ENCODE data around the gene TNNC2.
"Not testable (repeated sequence)": the region's sequence is repeated elsewhere in the genome, so short reads cannot be mapped to it uniquely, and the experiment has no call there.

TNNC2 gene

DNA sequence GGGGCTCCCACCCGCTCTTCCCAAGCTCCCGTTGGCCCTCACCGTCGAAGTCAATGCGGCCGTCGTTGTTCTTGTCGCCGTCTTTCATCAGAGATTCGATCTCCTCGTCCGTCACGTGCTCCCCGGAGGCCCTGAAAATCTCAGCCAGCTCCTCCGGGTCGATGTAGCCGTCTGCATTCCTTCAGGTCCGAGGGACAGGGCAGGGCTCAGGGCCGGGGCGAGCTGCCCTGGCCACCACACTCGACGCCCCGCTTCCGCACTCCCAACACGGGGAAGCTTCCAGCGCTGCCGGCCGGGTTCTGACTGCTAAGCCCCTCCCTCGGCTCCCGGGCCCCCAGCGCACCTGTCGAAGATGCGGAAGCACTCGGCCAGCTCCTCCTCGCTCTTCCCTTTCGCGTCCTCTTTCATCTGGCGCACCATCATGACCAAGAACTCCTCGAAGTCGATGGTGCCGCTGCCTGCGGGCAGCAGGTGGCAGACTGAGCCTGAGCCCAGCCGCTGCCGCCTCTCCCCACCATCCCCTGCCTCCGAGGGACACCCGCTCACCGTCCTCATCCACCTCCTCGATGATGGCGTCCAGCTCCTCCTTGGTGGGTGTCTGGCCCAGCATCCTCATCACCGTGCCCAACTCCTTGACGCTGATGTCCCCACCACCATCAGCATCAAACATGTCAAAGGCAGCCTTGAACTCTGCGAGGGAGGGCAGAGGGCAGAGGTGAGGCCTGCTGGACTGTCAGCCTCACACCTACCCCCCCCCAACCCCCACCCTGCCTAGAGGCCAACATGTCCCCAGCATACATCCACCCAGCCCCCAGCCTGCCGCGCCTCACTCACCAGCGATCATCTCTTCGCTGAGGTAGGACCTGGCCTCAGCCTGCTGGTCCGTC, 2.9 kb downstream of the TNNC2 start:
- in situ Hi-C loops (cut with HindIII; ENCODE audit: low sequenced_read_pairs): loop anchor here (25.0 kb wide), 1 partner anchor 113 kb away; the partner anchor contains the start of gene PCIF1

DNA sequence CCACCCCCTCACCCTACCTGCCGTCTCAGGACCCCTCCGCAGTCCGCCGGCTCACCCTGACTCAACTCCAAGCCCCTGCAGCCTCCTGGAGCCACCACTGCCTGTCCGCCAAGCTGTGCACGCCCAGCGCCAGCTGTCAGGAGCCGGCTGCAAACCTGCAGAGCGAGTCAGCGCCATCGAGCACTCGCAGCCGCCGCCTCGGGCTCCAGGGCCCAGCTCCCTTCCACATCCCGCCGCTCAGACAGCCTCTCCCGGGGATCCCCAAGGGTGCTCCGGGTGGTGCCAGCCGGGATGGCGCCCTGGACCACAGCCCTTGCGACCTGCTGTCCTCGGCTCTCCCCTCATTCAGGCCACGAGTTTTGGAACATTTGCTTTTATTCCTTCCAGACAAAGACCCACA, 4.3 kb downstream of the TNNC2 start:
- in situ Hi-C loops (cut with HindIII; ENCODE audit: low sequenced_read_pairs): loop anchor here (25.0 kb wide), 1 partner anchor 114 kb away; the partner anchor contains the start of gene PCIF1

DNA sequence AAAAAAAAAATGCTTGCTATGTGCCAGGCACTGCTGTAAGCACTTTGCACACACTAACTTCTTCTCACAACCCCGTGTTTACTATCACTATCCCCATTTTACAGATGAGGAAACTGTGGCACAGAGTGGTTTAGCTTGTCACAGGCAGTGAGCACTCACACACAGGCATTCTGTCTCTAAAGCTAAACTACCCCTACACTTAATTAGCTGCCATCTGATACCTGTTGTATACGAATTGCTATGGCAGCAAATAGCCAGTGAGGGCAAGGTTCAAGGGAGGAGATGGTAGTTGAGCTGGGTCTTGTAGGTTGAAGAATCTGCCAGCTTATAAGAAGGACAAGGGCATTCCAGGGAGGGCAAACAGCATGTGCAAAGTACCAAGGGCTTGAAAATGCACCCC, 5.2 kb downstream of the TNNC2 start:
- in situ Hi-C loops (cut with HindIII; ENCODE audit: low sequenced_read_pairs): loop anchor here (25.0 kb wide), 1 partner anchor 115 kb away; the partner anchor contains the start of gene PCIF1

DNA sequence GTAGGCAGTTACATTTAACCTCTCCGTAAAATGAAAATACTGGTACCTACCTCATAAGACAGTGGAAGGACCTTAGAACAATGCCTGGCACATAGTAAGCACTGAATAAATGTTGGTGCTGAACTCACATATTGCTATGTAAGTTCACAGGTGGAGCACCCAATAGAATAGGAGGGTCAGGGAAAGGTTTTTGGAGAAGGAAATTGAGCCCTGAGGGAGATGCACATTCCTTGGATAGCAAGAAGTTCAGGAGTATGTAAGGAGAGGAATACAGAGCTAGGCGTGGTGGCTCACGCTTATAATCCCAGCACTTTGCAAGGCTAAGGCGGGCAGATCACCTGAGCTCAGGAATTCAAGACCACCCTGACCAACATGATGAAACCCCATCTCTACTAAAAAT, 7.6 kb downstream of the TNNC2 start:
- in situ Hi-C loops (cut with HindIII; ENCODE audit: low sequenced_read_pairs): loop anchor here (25.0 kb wide), 1 partner anchor 118 kb away; the partner anchor contains the start of gene PCIF1

DNA sequence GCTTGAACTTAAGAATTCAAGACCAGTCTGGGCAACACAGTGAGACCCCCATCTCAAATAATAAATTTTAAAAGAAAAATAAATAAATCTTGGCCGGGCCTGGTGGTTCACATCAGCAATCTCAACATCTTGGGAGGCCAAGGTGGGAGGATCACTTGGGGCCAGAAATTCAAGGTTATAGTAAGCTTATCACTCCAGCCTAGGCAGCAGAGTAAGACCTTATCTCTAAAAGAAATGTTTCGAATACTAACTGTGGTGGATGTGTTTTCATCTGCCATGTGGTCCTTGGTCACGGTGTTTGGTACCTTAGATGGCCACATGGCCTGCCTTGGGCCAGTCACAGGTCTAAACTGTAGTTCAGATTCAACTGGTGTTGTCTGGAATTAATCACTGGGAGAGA, 8.9 kb downstream of the TNNC2 start:
- in situ Hi-C loops (cut with HindIII; ENCODE audit: low sequenced_read_pairs): loop anchor here (25.0 kb wide), 1 partner anchor 119 kb away; the partner anchor contains the start of gene PCIF1

DNA sequence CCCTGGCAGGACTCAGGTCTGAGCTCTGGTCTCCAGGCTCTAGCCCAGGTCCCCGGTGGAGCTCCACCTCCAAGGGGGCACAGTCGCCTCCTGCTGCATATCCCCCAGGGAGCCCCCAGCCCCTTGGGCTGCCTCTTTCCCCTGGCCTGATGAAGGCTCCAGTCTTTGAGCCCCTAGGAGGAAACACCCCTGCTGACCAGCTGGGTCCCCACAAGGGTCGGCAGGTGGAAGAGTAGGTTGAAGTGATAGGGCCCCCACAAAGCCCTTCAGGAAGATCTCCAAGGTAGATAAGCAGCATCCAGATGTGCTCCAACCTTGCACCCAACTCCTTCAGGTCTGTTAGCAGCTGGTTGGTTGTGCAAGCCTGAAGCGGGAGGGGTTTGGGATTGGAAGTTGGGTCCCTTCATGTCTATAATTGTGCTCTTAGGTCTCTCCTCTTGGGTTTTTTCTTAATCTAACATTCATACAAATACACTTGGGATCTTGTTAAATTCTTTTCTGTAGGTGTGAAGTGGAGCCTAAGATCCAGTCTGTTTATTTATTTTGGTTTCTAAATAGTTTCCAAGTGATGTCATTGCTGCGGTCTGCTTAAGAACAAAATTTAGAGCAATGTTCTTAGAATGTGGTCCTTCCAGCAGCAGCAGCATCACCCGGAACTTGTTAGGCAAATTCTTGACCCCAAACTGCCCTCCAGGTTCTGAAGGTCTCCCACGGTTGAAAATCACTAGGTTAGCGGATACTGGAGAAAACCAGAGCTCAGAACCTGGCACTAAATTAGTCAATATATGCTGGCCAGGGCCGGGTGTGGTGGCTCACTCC, 9.5 kb downstream of the TNNC2 start:
- in situ Hi-C loops (cut with HindIII; ENCODE audit: low sequenced_read_pairs): loop anchor here (25.0 kb wide), 1 partner anchor 120 kb away; the partner anchor contains the start of gene PCIF1

DNA sequence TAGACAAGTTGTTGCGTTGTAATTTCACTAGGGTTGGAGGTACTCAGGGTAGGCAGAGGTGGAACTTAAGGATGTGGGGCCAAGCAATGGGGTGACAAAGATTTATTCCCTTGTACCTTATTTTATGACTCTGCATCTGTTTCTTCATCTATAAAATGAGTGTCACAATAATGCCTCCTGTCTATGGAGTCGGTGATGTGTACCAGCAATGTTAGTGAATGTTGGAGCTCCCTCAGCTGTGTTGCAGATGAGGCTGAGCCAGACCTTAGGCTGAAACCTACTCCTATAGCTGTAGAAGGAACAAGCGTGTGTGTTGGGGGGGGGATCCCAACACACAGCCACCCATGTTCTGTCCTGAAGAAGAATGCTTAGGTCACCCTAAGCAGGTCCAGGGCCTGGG, 10.2 kb downstream of the TNNC2 start:
- in situ Hi-C loops (cut with HindIII; ENCODE audit: low sequenced_read_pairs): loop anchor here (25.0 kb wide), 1 partner anchor 120 kb away; the partner anchor contains the start of gene PCIF1

- in situ Hi-C loops (cut with HindIII; ENCODE audit: low sequenced_read_pairs): loop anchor here (25.0 kb wide), 1 partner anchor 123 kb away; the partner anchor contains the start of gene PCIF1
Observed at GRCh38 chr20:45814314-45814713, 12.8 kb downstream of the TNNC2 start.

DNA sequence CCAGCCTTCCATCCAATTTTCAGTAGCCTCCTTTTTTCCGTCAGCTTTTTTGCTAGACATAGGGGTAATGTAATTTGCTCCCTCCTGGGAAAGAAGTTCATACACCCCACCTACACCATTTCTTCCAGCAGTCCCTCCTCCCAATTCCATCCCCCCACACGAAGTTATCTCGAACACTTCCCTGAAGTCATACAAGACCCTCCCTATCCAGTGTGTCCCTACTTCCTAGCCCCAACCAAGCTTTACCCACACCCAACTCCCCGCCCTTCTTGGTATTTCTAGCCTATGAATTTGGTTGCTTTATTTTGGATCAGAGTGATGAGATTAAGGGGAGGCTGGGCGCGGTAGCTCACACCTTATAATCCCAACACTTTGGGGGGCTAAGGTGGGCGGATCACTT, 13.6 kb downstream of the TNNC2 start:
- in situ Hi-C loops (cut with HindIII; ENCODE audit: low sequenced_read_pairs): loop anchor here (25.0 kb wide), 1 partner anchor 124 kb away; the partner anchor contains the start of gene PCIF1

GRCh38 chr20:45813006-45813340, 14.1 kb downstream of the TNNC2 start:
- in situ Hi-C loops (cut with HindIII; ENCODE audit: low sequenced_read_pairs): loop anchor here (25.0 kb wide), 1 partner anchor 124 kb away; the partner anchor contains the start of gene PCIF1

GRCh38 chr20:45812157-45813005, 14.7 kb downstream of the TNNC2 start, which contains the start of gene UBE2C:
UBE2C (plus strand) TSS chr20:45812644; CDS start chr20:45812696, 52 bp downstream.
- in situ Hi-C loops (cut with HindIII; ENCODE audit: low sequenced_read_pairs): loop anchor here (25.0 kb wide), 1 partner anchor 125 kb away; the partner anchor contains the start of gene PCIF1

DNA sequence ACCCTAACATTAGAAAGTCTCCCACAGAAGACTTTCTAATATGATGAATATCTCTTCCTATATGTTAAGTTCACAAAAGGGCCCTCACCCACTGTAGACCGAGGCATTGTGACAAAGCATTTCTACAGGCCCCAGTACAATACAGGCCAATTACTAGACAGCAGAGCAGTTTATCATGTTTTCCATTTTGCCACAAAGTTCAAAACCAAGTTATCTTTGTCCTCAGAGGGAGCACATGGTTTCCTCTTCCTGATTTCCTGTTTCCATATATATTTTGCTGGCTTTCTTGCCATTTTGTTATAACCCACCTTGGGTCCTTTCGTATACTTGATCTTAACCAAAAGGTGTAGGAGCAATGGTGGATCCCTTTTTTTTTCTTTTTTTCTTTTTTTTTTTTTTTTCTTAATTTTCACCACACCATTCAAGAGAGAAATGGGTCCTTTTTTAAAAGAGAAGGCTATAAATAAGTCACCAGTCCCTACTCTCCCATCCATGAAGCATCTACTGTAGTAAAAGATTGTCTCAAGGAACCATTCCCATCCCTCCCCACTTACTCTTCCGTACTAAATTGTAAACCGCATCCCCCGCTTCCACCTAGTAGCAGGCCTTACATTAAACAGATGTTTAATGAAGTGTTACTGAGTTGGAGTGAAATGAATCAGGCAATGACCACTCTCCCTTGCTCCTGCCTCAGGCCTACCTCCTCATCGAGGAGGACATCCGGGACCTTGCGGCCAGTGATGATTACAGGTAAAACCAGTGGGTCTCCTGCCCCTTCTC, 16.7 kb downstream of the TNNC2 start:
- in situ Hi-C loops (cut with HindIII; ENCODE audit: low sequenced_read_pairs): loop anchor here (25.0 kb wide), 1 partner anchor 127 kb away; the partner anchor contains the start of gene PCIF1

- in situ Hi-C loops (cut with HindIII; ENCODE audit: low sequenced_read_pairs): loop anchor here (25.0 kb wide), 1 partner anchor 135 kb away; the partner anchor contains the start of gene PCIF1
Observed at GRCh38 chr20:45801851-45802250, 25.3 kb downstream of the TNNC2 start.

DNA sequence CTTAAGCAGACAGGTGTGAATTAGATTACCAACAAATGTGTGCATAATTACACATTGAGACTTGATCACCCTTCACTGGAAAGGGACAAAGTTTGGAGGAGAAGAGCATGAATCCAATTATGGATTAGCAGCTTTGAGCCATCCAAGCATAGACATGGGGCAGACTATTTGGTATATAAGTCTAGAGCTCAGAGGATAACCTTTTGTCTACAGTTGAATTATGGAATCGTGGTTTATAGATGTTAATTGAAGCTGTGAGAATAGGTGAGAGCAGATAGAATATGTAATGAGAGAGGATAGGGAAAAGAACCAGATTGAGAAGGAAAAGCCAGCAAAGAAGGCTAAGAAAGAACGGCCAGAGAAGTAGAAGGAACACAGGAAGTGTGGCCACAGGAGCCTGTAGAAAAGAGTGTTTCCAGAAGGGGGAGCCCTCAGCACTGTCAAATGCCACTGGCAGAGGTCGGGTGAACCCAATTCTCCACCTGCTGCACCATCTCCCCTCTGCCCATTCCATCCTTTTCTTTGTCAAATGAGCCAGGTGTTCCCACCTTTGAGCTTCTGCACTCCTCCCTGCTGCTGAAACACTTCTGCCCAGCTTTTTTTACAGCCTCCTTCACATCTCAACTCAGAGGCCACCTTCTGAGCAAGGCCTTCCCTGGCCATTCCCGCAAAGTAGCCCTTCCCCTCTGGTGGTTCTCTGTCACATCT, 28.0 kb downstream of the TNNC2 start:
- in situ Hi-C loops (cut with HindIII; ENCODE audit: low sequenced_read_pairs): no loop called here

GRCh38 chr20:45797955-45798354, 29.2 kb downstream of the TNNC2 start:
- in situ Hi-C loops (cut with HindIII; ENCODE audit: low sequenced_read_pairs): not testable (repeated sequence)

DNA sequence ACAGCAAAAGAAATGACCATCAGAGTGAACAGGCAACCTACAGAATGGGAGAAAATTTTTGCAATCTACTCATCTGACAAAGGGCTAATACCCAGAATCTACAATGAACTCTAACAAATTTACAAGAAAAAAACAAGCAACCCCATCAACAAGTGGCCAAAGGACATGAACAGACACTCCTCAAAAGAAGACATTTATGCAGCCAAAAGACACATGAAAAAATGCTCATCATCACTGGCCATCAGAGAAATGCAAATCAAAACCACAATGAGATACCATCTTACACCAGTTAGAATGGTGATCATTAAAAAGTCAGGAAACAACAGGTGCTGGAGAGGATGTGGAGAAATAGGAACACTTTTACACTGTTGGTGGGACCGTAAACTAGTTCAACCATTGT, 29.6 kb downstream of the TNNC2 start:
- in situ Hi-C loops (cut with HindIII; ENCODE audit: low sequenced_read_pairs): not testable (repeated sequence)

DNA sequence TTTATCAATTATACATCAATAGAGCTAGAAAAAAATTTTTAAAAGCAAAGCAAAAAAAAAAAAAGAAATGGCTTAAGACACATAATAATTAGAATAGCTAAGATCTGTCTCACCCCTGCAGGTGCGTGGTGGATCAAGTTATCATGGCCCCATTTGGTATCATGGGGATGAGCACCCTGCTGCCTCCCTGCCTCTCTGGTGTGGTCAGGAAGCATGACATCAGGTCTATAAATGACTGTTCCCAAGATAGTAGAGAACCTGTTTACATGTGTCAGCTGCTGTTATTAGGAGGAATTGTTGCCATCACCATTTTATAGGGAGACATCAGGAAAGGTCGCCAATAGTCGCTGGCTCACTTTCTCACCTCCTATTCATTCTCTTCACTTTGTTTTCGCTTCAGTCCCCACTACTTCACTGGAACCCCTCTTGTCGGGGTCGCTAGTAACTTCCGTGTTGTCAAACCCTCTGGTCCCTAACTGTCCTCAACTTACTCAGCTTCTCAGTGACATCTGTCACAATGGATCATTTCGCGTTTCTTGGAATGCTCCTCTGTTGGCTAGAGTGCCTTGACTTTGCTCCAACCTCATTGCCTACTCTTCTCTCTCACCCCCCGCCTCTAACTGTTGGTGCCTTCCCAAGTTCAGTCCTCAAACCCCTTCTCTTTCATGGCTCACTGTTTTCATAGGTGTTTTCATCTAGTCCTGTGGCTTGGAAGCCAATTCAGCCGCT, 30.6 kb downstream of the TNNC2 start:
- in situ Hi-C loops (cut with HindIII; ENCODE audit: low sequenced_read_pairs): no loop called here
